ENCODE measurements around the gene GRIK3.

GRIK3 gene

DNA sequence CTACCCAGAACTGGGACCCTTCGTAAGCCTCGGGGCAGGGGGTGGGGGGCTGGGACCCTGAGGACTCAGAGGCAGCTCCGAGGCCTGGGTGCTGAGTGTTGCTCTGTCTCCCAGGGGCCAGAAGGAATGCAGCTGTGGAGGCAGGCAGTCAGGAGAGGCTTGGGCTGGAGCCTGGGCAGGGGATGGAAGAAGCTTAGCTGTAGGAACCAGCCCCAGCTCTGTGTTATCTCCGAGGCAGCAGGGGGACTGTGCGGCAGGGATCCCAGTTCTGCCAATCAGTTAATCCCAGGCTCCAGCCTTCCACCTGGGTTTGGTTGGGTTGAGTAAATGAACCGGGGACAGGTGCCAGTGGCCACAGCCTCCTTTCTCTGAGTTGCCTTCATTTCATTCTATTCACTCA lies 8.2 kb upstream of the GRIK3 start:
- no peak for DNase-seq

DNA sequence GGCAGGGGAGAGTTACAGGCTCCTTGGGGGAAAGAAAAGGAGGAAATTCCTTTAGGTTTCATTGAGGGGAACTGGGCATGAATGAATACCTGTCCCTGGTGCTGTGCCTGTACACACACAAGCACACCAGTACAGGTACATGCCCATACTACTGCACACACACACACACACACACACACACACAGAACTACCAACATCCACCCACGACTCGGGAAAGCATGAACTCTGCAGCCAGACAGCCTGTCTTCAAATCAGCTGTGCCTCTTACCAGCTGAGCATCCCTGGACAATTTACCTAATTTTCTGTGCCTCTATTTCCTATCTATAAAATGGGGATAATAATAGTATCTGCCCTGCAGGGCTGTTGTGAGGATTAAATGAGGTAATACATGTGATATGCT lies 7.2 kb upstream of the GRIK3 start:
- no peak for DNase-seq

DNA sequence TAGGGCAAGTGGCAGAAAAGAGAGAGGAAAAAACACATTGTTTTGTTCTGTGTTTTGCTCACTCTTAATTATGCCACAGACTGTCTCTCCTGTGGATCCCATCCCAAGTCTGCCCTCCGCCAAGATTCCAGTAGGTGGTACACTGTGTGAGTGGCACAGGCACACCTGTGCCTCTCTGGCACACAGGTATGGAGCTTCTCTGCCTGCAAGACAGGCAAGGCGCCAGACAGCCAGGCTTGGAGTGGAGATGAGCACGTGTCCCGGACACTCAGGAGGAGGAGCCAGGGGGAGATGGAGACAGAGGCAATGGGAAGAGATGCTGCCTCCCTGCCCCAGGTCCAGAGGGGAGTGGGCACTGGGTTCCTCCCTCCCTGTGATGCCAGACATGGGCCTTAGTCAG lies 6.5 kb upstream of the GRIK3 start:
- DNase-seq: no peak

DNA sequence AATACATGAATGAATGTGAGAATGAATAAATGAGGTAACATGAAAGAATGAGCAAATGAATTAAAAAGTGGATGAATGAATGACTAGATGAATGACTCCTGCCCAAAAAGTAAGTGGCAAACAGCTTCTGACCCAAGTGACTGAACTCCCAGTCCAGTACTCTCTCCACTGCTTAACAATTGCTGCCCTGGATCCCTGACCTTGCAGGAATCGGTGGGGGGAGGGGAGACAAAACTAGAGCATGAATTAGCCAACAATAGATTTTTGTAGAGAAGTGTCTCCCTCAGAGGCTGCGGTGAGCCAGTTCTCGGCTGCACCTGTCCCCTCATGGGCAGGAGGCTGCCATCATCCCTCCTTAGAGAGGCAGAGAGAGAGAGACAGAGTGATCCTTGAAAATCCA lies 5.9 kb upstream of the GRIK3 start:
- no peak for DNase-seq

DNA sequence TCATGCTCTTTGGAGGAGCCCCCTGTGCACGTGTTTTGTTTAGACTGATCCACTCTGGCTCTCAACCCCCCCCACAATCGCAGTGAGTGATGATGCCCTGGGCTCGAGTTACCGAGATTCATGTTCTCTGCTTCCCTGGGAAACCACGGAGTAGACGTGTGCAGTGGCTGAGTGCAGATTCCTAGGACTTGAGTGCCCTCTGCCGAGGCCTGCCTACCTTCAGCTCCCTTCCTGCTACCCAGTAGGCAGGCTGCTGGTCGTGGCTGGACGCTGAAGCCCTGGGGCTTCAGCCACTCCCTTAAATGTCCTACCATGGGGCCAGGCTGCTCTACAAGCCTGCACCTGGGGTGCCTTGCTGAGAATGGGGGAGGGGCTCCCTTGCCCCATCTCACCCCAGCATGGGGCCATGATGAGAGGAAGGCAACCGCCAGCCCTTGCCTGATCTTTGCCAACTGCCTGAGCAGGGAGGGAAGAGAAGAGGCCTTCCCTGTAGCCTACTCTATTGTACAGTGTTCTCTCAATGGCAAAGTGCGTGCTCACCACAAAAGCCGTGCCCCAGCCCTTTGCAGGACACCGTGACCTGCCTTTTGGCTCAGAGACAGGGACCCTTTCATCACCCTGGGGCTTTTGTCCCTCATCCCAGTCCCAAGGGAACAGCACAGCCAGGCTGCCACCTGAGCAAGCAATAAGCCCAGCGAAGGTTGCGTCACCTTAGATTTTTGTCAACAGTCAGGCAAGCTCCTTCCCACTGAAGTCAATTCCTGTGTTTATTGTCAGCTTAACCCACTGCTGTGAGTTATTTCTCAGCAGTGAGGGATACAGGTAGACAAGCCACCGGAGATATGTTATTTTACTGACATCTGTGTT lies 4.1 kb upstream of the GRIK3 start:
- peak; percentile 72 for DNase-seq

DNA sequence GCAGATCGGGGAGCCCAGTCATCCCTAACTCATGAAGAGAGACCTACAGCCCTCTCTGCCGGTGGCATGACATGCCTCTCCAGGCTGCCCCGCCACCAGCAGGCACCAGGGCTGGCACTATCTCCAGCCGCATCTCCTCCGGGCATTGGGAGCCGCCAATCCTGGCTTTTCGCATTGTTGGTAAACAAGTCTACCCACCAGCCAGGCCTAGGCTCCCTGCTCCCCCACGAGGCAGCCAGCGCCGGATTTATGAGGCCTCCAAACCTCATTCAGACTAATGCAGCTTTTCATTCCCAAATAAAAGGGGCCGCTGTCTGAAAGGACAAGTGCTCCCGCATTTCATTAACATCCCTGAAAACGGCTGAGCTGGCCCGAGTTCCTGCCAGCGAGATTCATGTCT lies 3.4 kb upstream of the GRIK3 start:
- peak; percentile 50 for DNase-seq

DNA sequence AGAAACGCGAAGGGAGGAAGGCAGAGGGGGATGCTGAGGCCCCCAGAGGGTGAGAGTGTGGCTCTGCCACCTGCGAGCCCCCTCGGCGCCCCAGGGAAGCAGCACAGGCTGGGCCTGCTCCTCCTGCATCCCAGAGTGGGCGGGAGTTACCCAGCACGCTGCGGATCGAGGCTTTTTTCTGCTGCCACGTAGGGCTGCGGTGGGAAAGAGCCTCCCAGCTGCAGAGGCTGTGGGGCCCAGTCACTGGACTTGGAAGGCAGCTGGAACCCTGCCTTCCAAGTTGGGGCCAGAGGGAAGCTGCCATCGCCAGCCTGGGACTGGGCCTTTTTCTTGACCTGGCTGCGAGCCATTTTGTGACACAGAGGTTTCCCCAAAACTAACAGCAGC lies 2.3 kb upstream of the GRIK3 start:
- peak; percentile 24 for DNase-seq

DNA sequence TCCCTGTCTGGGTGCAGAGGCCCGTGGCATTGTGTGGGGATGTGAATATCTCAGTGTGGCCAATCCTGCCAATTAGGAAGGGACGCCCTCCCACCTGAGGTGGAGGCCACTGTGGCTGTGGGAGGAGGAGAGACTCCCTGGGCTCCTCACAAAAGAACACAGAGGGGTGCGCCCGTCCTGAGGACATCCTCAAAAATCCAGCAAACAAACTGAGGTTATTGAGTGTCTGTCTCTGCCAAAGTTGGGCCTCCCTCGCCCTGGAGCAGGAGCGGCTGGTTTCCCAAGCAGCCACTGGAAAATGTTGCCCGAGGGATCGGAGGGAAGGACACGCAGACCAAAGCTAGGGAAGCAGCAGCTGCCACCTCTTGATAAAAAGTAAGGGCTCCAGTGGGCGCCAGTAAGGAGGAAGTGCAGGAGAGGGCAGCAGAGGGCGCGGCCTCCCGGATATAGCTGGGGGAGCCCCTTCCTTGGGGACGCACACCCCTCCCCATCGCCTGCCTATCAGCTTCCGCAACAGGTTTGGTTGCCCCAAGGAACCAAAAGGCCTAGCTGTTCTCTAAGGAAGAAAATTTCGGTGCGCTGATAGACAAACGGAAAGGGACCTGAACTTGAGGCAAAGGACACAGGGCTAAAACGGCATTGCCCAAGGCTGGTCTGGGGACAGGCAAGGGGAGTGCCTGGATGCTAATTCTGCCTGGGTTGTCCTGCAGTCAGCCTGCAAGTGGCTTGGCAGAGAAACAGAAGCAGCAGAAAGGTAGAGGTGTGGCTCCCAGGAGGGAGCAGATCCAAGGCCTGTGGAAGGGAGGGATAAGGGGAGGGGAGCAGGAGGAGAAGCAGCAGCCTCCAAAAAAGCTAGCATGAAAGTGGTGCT lies 1.7 kb upstream of the GRIK3 start:
- DNase-seq: peak; percentile 23

DNA sequence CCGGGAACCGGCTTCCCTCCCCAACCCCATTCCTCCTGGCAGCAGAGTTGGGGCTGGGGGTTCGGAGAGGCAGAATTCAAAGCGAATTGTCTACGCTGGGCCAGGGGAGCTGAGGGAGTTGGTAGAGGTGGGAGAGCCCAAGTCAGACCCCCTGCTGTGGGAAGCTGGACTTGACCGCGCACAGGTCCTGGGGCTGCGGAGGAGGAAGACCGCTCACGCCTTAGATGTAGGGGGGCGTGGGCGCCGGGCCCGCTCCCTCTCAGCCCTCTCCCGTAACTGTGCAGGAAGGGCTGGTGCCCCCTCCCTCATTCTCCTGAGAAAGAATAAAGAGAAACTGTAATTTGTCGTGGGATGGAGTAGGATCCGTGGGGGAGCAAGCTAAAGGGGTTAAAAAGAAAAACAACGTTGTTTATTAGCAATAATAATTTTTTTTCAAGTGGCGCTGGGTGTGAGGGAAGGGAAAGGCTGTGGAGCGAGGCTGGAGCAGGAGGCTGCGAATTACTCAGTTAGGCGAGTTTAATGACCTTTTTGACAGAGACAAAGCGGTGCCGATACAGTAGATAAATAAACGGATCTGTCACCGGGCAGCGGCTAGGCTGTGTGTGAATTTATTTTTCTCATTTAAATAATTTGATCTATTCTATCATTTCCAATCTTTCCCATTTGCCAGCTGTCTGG lies 838 bp upstream of the GRIK3 start:
- DNase-seq: no peak

DNA sequence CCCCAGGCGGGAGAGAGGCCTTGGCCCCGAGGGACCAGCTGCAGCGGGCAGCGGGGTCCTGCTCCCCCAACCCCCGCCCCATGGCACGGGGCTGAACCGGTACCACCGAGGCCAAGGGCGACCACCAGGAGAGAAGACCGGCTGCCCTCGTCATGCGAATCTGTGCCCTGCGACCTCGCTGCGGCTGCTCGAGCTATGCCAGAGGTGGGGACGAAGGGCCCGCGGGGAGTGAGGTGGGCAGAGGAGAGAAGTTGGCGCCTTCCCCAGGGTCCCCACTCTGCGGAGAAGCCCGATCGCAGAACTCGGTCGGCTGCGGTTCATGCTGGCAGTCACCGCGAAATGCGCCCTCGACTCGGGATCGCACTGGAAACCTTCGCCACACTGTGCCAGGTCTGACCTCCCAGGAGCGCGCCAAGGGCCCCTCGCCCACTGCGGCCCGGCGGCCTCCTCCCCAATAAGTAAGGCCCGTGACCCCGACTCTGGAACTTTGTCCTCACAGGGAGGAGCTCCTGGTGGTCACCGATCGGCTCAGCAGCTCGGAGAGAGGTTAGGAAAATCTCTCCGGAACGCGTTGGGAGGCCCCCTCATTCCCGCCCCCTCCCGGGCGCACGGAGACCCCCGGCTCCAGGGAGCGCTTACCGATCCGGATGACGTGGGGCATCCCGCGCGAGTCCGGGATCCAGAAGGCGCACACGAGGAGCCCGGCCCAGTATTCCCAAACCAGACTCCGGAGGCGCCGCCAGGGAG lies 787 bp downstream of the GRIK3 start:
- DNase-seq: no peak

DNA sequence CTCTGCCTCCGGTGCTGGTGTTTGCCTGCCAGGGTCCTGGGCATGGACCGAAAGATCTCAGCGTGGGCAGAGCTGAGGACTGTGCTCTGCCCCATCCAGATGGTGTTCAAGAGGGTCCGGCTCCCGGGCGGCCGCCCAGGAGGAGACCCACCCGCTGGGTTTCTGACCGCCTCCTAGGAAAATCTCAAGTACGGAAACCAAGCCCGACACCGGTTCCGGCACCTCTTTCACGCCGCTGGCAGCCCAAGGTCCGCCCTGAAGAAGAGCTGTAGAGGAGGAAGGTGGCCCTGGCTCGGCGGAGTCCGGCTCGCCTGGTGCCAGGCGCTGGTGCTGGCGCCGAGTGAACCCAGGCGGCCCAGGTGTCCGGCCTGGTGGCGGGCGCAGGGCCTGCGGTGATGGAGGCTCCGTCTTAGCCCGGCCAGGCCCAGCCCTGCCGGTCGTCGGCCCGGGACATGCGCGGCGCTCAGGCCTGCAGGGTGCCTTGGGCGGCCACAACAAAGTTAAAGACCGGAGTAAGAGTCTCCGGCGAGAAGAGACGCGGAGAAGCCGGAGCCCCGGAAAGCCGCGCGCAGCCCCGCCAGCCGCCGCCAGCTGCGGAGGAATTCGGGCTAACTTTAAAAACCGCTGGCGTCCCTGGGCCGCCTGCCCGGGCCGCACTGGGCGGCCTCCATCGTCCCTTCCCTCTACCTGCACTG lies 1.5 kb downstream of the GRIK3 start:
- no peak for DNase-seq

DNA sequence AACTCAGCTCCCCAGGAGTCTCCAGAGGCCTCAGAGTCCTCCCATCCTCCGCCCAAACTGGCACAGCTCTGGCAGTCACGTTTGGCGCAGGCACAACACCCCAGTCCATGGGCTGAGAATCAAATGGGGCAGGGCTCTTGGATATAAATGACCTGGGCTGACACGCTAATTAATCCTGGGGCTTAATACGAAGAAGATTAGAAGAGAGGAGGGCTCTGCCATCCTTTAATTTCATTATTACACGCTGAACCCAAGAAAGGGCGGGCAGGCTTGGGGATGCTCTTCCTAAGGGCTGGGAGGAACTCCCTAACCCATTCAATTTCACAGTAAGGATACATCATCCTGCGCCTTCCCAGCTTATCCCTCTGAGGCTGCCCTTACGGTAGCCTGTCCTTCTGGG lies 2.4 kb downstream of the GRIK3 start:
- peak; percentile 62 for DNase-seq

DNA sequence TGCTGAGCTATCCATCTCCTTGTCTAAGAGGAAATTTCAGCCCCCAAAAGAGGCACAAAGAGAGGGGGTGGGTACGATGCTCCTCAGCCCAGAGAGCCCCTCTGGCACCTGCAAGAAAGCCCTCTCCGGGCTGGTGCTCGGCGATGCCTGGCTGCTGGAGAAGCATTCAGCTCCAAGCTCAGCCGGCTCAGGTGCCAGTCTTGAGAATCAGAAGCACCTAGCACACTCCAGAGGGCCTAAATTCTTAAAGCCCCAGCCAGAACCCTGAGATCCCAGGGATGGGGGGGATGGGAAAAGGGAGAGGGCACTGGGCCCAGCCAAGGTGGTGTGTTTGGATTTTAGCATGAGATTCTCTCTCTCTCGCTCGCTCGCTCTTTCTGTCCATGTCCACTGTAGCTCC lies 2.9 kb downstream of the GRIK3 start:
- DNase-seq: no peak

DNA sequence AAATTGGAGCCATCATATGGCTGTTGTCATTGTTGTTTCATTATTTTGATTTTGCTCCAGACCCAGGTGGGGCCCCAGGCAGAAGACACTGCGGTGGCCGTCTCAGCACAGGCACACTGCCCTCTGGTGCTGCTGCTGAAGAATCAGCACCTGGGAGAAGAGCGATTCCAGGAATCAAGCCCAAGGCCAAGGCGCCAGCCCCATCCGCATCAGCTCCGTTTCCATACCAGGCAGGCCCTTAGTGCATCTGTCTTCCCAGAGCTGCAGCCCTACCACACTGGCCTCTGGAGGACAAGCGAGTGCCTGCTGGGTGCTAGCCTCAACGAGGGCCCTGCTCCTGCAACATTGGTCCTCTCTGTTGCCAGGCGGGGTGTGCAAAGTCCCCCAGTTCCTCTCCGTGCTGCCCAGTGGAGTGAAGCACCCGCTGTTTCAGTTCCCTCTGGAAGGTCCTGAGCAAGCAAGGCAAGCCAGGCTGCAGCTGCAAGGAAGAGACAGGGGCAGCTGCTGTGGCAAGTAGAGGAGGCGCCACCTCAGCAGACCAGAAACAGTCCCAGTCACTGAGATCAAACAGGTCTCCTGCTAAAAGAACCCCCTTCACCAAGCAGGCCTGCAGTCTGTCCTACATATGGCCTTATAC lies 5.2 kb downstream of the GRIK3 start:
- DNase-seq: peak; percentile 43

DNA sequence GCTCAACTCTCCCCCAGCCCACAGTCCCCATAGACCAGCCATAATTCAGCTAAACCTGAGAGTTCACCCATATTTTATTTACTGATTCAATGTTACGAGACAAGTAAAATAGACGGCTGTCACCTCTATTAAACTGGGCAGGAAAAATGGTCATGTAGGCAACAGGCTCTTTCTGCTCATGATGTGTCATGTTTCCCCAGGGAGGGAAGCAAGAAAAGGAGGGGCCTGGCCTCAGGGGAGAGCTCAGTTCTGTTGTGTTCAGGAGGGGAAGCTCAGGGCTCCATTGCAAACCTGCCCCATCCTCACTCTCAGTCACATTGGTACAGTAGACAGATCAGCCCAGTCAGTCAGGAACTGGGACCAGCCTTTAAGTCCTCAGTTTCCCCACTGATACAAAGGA lies 12.8 kb downstream of the GRIK3 start:
- DNase-seq: no peak

DNA sequence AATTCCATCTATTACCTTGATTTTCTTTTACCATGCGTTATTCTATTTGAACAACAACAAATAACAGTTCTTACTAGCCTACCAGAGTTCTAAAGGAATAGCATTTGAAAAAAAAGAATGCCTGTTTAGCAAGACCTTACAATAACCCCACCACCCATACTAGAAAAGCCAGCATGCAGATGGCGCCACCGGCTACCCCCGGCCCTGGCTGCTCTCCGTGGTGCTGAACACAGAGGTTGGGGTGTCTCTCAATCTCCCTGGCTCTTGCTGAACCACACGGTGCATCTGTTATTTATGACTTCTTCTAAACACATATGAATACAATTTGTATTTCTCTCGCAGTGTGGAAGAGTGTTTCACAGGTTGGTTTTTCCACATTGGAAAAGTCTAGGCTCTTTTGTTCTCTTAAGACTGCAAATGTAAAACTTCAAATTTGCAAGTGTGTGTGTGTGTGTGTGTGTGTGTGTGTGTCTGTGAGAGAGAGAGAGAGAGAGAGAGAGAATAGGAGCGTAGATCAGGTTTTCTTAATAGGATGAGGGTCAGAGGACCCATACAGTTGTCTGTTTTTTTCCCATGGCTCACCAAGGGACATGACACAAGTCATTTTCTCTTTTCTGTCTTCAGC lies 13.6 kb downstream of the GRIK3 start:
- no peak for DNase-seq

DNA sequence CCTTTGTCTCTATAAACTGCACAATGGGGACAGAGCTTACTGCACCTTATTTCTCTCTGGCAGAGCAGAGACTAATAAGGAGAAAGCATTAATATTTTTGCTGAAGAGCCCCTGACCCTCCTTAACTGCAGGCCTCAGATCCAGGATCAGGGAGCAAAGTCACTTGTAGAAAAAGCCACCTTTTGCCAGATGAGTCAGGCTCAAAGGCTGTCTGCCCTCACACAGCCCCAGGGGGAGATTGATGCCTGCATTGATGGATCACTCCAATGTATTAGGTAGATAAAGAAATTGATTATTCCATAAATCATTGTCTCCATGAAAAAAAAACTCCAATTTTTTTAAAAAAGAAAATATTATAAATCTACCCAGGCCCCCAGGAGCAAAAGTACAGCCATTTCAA lies 15.8 kb downstream of the GRIK3 start:
- DNase-seq: no peak

DNA sequence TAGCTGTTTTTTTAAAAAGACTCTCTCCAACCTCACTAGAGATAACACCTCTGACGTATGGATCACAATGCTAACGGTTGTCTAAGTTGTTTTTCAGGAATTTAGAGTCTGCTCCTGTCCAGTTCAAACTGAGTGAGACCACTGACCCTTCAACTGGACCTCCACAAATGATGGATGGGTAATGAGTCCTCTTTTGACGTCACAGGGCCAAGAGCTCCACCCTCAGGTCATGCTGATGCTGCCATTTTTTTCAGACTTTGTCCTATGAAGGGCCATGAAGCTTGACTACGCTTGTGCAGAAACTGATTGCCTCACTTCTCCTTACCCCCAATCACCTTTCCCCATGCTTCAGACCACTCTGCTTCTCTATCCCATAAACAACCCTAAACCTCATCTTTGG lies 16.6 kb downstream of the GRIK3 start:
- no peak for DNase-seq

DNA sequence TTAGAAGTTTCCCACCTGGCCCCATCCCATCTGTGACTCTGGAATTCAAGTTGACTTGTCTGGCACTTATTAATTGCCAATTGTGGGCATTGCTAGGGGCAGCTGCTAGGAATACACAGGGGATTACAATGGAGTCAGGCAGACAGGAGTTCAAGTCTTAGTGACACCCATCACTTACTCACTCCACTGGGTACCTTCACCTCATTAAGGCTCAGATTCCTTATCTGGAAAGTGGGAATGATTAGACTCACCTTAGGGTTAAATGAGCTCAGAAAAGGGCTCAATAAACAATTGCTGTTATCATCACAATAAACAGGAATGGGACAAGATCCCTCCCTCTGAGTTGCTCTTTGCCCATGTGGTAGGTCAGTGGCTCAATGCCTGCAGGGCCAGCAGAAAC lies 18.2 kb downstream of the GRIK3 start:
- DNase-seq: no peak

DNA sequence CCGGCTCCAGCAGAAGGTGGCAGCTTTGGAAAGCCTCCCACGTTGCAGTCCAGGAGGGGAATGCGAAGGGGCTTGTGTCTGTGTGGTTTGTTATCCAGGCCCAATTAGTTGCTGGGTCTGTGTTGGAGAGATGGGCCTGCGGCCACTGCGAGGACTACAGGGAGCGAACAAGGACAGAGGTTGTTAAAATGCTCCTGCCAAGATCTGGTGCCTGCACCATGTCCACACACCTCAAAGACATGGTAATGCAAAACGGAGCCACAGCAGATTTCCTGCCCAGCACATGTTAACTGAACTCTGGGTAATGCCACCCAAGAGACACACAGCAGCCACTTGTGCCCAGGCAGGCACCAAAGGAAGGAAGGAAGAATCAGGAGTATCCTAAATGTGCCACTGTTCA lies 18.6 kb downstream of the GRIK3 start:
- no peak for DNase-seq

DNA sequence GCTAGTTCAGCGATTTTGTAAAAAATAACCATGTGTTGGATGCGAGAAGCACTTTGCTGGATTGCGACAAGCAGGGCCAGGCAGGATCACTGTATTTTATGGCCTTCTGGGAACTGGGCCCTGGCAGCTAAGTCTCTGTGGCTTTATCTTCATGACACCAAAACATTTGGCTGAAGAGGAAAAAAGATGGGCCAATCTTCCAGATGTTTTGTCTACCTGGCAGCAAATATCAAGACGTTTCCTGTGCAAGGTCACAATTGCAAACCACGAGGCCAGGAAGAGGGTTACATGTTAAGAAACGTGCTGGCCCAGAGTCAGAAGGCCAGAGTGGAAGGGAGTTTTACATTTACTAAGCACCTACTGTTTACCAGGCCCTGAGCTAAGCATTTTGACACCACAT lies 22.1 kb downstream of the GRIK3 start:
- no peak for DNase-seq

Measured in NCI-H446 treated with DMSO at 0.1 percent for 48 hours (cell line).